HG02642 (cell line): Measurements from ENCODE around the gene TEX44.

ENCODE experiments used
- ATAC-seq: cut with Tn5 transposase; IDR thresholded peaks from one replicate; pipeline ENCODE4 v1.9.1; 2021; ENCODE audit warnings: mild to moderate bottlenecking; ENCODE audit not compliant: unreplicated experiment, poor library complexity

Gene TEX44

GRCh38 chr2:231627384-231628120, 34.9 kb downstream of the TEX44 start:
- ATAC-seq, result no peak

- ATAC-seq, result no peak
Measured at GRCh38 chr2:231632559-231633142, 40.0 kb downstream of the TEX44 start.

GRCh38 chr2:231633241-231633976, 40.7 kb downstream of the TEX44 start:
- ATAC-seq, result no peak

GRCh38 chr2:231634412-231634811, 41.7 kb downstream of the TEX44 start:
- no peak for ATAC-seq

GRCh38 chr2:231634951-231635875, 42.5 kb downstream of the TEX44 start:
- ATAC-seq, result no peak

GRCh38 chr2:231640241-231640640, 47.6 kb downstream of the TEX44 start:
- no peak for ATAC-seq

GRCh38 chr2:231640641-231641111, 48.0 kb downstream of the TEX44 start:
- no peak for ATAC-seq

GRCh38 chr2:231642631-231643494, 50.2 kb downstream of the TEX44 start:
- peak; percentile 75 for ATAC-seq

GRCh38 chr2:231643495-231643888, 50.8 kb downstream of the TEX44 start:
- no peak for ATAC-seq
